Psoas muscle (tissue), 8 donors: ENCODE measurements around the gene PRKCA. TPM values are rescaled to one million over a fixed set of nuclear protein-coding genes. Genes with fewer than 3 reads are reported as not detected.
A peak's percentile ranks its signal among the peaks of the same experiment; 100 is the strongest.

Experiments used
- ATAC-seq, 4 donors: fragments of 200-7000 bp; cut with Tn5 transposase; one replicate each; pipeline ENCODE4 v1.9.1; 2020; ENCODE audit warnings: moderate library complexity in 3 of 4, mild to moderate bottlenecking in 2 of 4
- DNase-seq, 2 donors: peaks; one replicate each; pipeline ENCODE4 v3.0.0-alpha.2; 2020
- H3K27ac ChIP-seq: fragments of 200-600 bp; one replicate; pipeline ENCODE4 v1.8.0; 2022
- H3K27me3 ChIP-seq, 3 donors: fragments of 200-600 bp in 1 of 3; one replicate each; pipeline versions ENCODE4 v1.6.1 to v1.8.0; 2013 to 2022; ENCODE audit warnings: low read length in 2 of 3, mild to moderate bottlenecking in 2 of 3, moderate library complexity in 1 of 3; ENCODE audit not compliant: insufficient read depth in 3 of 3
- H3K36me3 ChIP-seq, 2 donors: fragments of 200-600 bp in 1 of 2; one replicate each; pipeline versions ENCODE4 v1.6.1 to v1.8.0; 2013 to 2022; ENCODE audit warnings: low read depth in 1 of 2, mild to moderate bottlenecking in 1 of 2, moderate library complexity in 1 of 2; ENCODE audit not compliant: insufficient read depth in 1 of 2
- H3K4me1 ChIP-seq: fragments of 200-600 bp; one replicate; pipeline ENCODE4 v1.8.0; 2022
- H3K4me3 ChIP-seq: fragments of 200-600 bp; one replicate; pipeline ENCODE4 v1.8.0; 2022; ENCODE audit warnings: mild to moderate bottlenecking
- H3K9me3 ChIP-seq: fragments of 200-600 bp; one replicate; pipeline ENCODE4 v1.8.0; 2022
- CTCF ChIP-seq: fragments of 200-600 bp; IDR thresholded peaks from one replicate; pipeline ENCODE4 v1.8.0; 2022; ENCODE audit warnings: antibody characterized with exemption
- WGBS, 3 donors: extraction: QIAGEN DNeasy Blood & Tissue Kit; methylation state at CpG; one replicate each; pipeline versions ENCODE4 v1.1.6 to v1.1.7; 2013; 5-methylcytosine and 5-hydroxymethylcytosine counted together
- intact Hi-C, 2 donors: fragments of 100-400 bp; cut with DNase I; formaldehyde crosslinking; loops; one replicate each; pipeline versions ENCODE4 v1.11.0 to v1.14.2; 2022
- polyA plus RNA-seq, 3 donors: library from polyadenylated mRNA; stranded (reverse); fragments of 200-250 nt; gene quantifications; one replicate each; pipeline ENCODE4 v1.2.3, GENCODE V29; 2013
- total RNA-seq, 4 donors: library from RNA; stranded (reverse); fragmentation: NEBNext Ultra II Directional in 2 of 4; extraction: Animal tissue kit (Norgen Biotek cat#: 25700) in 2 of 4; gene quantifications; one replicate each; pipeline versions ENCODE4 v1.2.1 to v1.2.4, GENCODE V29; 2021 to 2023
- donor health status: healthy with polysubstance abuse.
- donor health status: DM: no; HTN: no; CAD: no; lungs with moderate emphysema.
- donor health status: Bipolar disorder and iron deficiency.
- donor health status: healthy.
- donor health status: DM: yes; HTN: yes; CAD: no.
- donor health status: DM: no; HTN: no; CAD: no.
- donor health status: DM: no; HTN: no; CAD: no.
- donor health status: DM: yes; HTN: yes; CAD: no.

Gene PRKCA
- total and polyA plus RNA-seq, 7 donors, result 0.35 to 15.5 (median 8.2) TPM

GRCh38 chr17:66577041-66577440 is 274.6 kb downstream of the PRKCA start:
- no peak for TF ChIP-seq CTCF
- peaks cover 8% of the 10 kb centered on the region for H3K4me1 ChIP-seq
- no peaks in the 10 kb centered on the region for H3K9me3 ChIP-seq
- 78 to 98% (median 93%) methylated on average over 8 of the region's 8 CpGs for WGBS, 3 donors
- H3K27ac ChIP-seq, result no peak overlapping the region
- ATAC-seq (no peak), DNase-seq (no peak)
- no peak overlapping the region for H3K4me3 ChIP-seq
- H3K36me3 ChIP-seq, result no peaks in the 10 kb centered on the region
- intact Hi-C loops, result no loop called here
- H3K27me3 ChIP-seq, result no peaks in the 10 kb centered on the region

- Histone ChIP-seq H3K27ac (no peak overlapping the region), H3K4me3 (no peak overlapping the region), H3K9me3 (no peaks in the 10 kb centered on the region), H3K4me1 (peaks cover 8% of the 10 kb centered on the region), H3K36me3 (no peaks in the 10 kb centered on the region), H3K27me3 (no peaks in the 10 kb centered on the region)
- intact Hi-C loops, result no loop called here
- WGBS, 3 donors, result 77 to 80% (median 79%) methylated on average over 22 of the region's 22 CpGs
- TF ChIP-seq CTCF, result no peak
- DNase-seq, result no peak
- no peak for ATAC-seq
These were observed 276.5 kb downstream of the PRKCA start for GRCh38 chr17:66578781-66579489.

GRCh38 chr17:66579556-66579955 is 277.1 kb downstream of the PRKCA start:
- TF ChIP-seq CTCF, result no peak
- Histone ChIP-seq H3K4me3 (no peak overlapping the region), H3K27me3 (no peaks in the 10 kb centered on the region), H3K36me3 (no peaks in the 10 kb centered on the region), H3K4me1 (peaks cover 8% of the 10 kb centered on the region), H3K27ac (no peak overlapping the region), H3K9me3 (no peaks in the 10 kb centered on the region)
- ATAC-seq (no peak), DNase-seq (no peak)
- WGBS, 3 donors, result 73 to 84% (median 81%) methylated on average over 4 of the region's 4 CpGs
- intact Hi-C loops, result no loop called here

- ATAC-seq, result peak in 1 of 4 donors; percentile 33
- Histone ChIP-seq H3K9me3 (no peaks in the 10 kb centered on the region), H3K4me3 (no peak overlapping the region), H3K36me3 (no peaks in the 10 kb centered on the region), H3K27ac (no peak overlapping the region), H3K4me1 (peaks cover 8% of the 10 kb centered on the region), H3K27me3 (no peaks in the 10 kb centered on the region)
- TF ChIP-seq CTCF, result no peak
- DNase-seq, result peak in 1 of 2 donors; percentile 21
- WGBS, 3 donors, result 49% methylated on average over 15 of the region's 15 CpGs
- intact Hi-C loops, result no loop called here
These were observed 278.0 kb downstream of the PRKCA start for GRCh38 chr17:66580184-66580955.
